K562 (cell line): ENCODE results near the gene CELF4. TPM values are rescaled to one million over a fixed set of nuclear protein-coding genes. Genes with fewer than 3 reads are reported as not detected.

Experiments
- ATAC-seq: fragments of 200-7000 bp; cut with Tn5 transposase; 3 replicates; pipeline ENCODE4 v1.9.1; 2020; ENCODE audit warnings: moderate library complexity
- BruUV-seq: library from RNA; stranded (reverse); fragments of 400-500 nt; replicated peaks from 2 replicates; lab custom pipeline; 2021; lab: Mats Ljungman, UMichigan
- CTCF ChIA-PET: fragments of 300-600 bp; formaldehyde crosslinking; extraction: SDS; loops from one replicate; lab custom pipeline; 2021; ENCODE audit warnings: low intra/inter-chr PET ratio; lab: Yijun Ruan, JAX
- POLR2A ChIA-PET: fragments of 300-600, 350-650 bp; sonication (Branson Sonifier 250); formaldehyde crosslinking; extraction: SDS; loops from one replicate; lab custom pipeline; 2021; ENCODE audit warnings: antibody characterized with exemption, inconsistent platforms; lab: Yijun Ruan, JAX
- DNase-seq, 4 experiments: peaks; one replicate each; pipeline versions ENCODE4 v3.0.0 to v3.0.0-alpha.2; 2011 to 2018; ENCODE audit warnings: low spot score in 3 of 4, mixed read lengths in 3 of 4; ENCODE audit errors: extremely low read depth in 1 of 4
- FAIRE-seq: peaks from 2 replicates; lab custom pipeline; 2011; peaks lifted over from hg19 to GRCh38; lab: Jason Lieb, UNC
- H2AFZ ChIP-seq: 2 replicates; pipeline ENCODE4 v1.6.0; 2011; ENCODE audit warnings: low read depth, low read length, control low read depth, inconsistent platforms
- H3K27ac ChIP-seq: fragments of 200-600 bp; 3 replicates; pipeline ENCODE4 v1.8.0; 2011; ENCODE audit warnings: low read depth, mild to moderate bottlenecking, control low read depth, inconsistent platforms, low read length, moderate library complexity, mixed read lengths; ENCODE audit errors: extremely low read depth
- H3K27me3 ChIP-seq, 2 experiments: fragments of 300-600 bp in 1 of 2; 2 replicates in 1 of 2; 3 replicates in 1 of 2; pipeline versions ENCODE4 v1.6.0 to v1.8.0; 2011; ENCODE audit warnings: inconsistent platforms in 2 of 2, low read length in 2 of 2, mild to moderate bottlenecking in 1 of 2, mixed read lengths in 1 of 2, moderate library complexity in 1 of 2; ENCODE audit not compliant: control insufficient read depth in 2 of 2, insufficient read depth in 2 of 2
- H3K36me3 ChIP-seq: fragments of 300-600 bp; 3 replicates; pipeline ENCODE4 v1.8.0; 2011; ENCODE audit warnings: mild to moderate bottlenecking, low read length, inconsistent platforms; ENCODE audit not compliant: control insufficient read depth, insufficient read depth
- H3K4me1 ChIP-seq, 2 experiments: fragments of 200-600 bp in 1 of 2; replicated peaks in 1 of 2; 2 replicates in 1 of 2; 3 replicates in 1 of 2; pipeline versions ENCODE4 v1.5.1 to v1.8.0; 2011; ENCODE audit warnings: inconsistent platforms in 2 of 2, low read length in 2 of 2, mild to moderate bottlenecking in 1 of 2, mixed read lengths in 1 of 2, moderate library complexity in 1 of 2; ENCODE audit not compliant: control insufficient read depth in 2 of 2, insufficient read depth in 2 of 2
- H3K4me2 ChIP-seq: 2 replicates; pipeline ENCODE4 v1.6.1; 2011; ENCODE audit warnings: low read length, control low read depth, inconsistent platforms, mixed read lengths; ENCODE audit not compliant: insufficient read depth
- H3K4me3 ChIP-seq: fragments of 200-600 bp; sonication (generic), shearing (Covaris generic); 2 replicates; pipeline ENCODE4 v1.5.1; 2016; ENCODE audit warnings: control low read depth, inconsistent platforms
- H3K79me2 ChIP-seq: fragments of 200-600 bp; 3 replicates; pipeline ENCODE4 v1.8.0; 2011; ENCODE audit warnings: low read length, inconsistent platforms; ENCODE audit not compliant: control insufficient read depth, insufficient read depth
- H3K9ac ChIP-seq, 2 experiments: 2 replicates each; pipeline versions ENCODE4 v1.6.0 to v1.6.1; 2011; ENCODE audit warnings: low read depth in 2 of 2, low read length in 2 of 2, control low read depth in 1 of 2, inconsistent platforms in 1 of 2, mild to moderate bottlenecking in 1 of 2, mixed read lengths in 1 of 2; ENCODE audit not compliant: insufficient read depth in 1 of 2
- H3K9me1 ChIP-seq: one replicate; pipeline ENCODE4 v1.6.0; 2011; ENCODE audit warnings: inconsistent platforms, mild to moderate bottlenecking, low read length, moderate library complexity; ENCODE audit not compliant: control insufficient read depth, insufficient read depth
- H3K9me3 ChIP-seq: replicated peaks from 2 replicates; pipeline ENCODE4 v1.5.1; 2011; ENCODE audit warnings: low read depth, low read length, inconsistent platforms; ENCODE audit not compliant: control insufficient read depth, insufficient read depth
- H4K20me1 ChIP-seq: replicated peaks from 2 replicates; pipeline ENCODE4 v1.6.1; 2011; ENCODE audit warnings: low read length, inconsistent platforms, mixed read lengths; ENCODE audit not compliant: control insufficient read depth, insufficient read depth
- HOXB6 ChIP-seq: fragments of 250-450 bp; sonication (Bioruptor Pico); IDR thresholded peaks from 2 replicates; pipeline ENCODE4 v1.5.1; 2022; ENCODE audit warnings: mild to moderate bottlenecking, borderline replicate concordance
- MIER1 ChIP-seq: fragments of 450-650 bp; IDR thresholded peaks from 2 replicates; pipeline ENCODE4 v1.6.1; 2016; ENCODE audit warnings: antibody characterized with exemption, mild to moderate bottlenecking, low read depth
- MITF ChIP-seq: IDR thresholded peaks from 2 replicates; pipeline ENCODE4 v1.6.1; 2014; ENCODE audit warnings: antibody characterized with exemption
- SMARCA4 ChIP-seq: fragments of 450-650 bp; IDR thresholded peaks from 2 replicates; pipeline ENCODE4 v1.6.1; 2016
- TAL1 ChIP-seq: fragments of 450-650 bp; IDR thresholded peaks from 2 replicates; pipeline ENCODE4 v1.6.1; 2016; ENCODE audit warnings: mild to moderate bottlenecking
- TCF3 ChIP-seq: sonication (generic); formaldehyde crosslinking; IDR thresholded peaks from 2 replicates; pipeline ENCODE4 v1.4.0; 2020; ENCODE audit warnings: mild to moderate bottlenecking, missing genetic modification reagents
- TRIM25 ChIP-seq: fragments of 450-650 bp; IDR thresholded peaks from 2 replicates; pipeline ENCODE4 v1.7.0; 2016; ENCODE audit warnings: borderline replicate concordance
- UBTF ChIP-seq, 2 experiments: IDR thresholded peaks; 2 replicates each; pipeline ENCODE4 v1.6.1; 2012; ENCODE audit warnings: improper control_type of control experiment in 2 of 2, low read depth in 2 of 2, low read length in 2 of 2, borderline replicate concordance in 1 of 2
- ZBTB8A ChIP-seq: fragments of 450-650 bp; IDR thresholded peaks from 2 replicates; pipeline ENCODE4 v1.6.1; 2018; ENCODE audit warnings: mild to moderate bottlenecking, moderate library complexity; ENCODE audit not compliant: partially characterized antibody
- ZNF184 ChIP-seq: sonication (generic); formaldehyde crosslinking; IDR thresholded peaks from 2 replicates; pipeline ENCODE4 v1.5.0; 2020; ENCODE audit warnings: missing genetic modification reagents
- ZNF274 ChIP-seq: IDR thresholded peaks from 2 replicates; pipeline ENCODE4 v1.6.1; 2011; ENCODE audit warnings: low read depth, mild to moderate bottlenecking, low read length, moderate library complexity, borderline replicate concordance
- ZNF79 ChIP-seq: fragments of 250-450 bp; sonication (Bioruptor Pico); IDR thresholded peaks from 2 replicates; pipeline ENCODE4 v1.4.0; 2020; ENCODE audit warnings: low read depth, mild to moderate bottlenecking, moderate library complexity
- WGBS: fragments of 100-300 bp; shearing (Covaris generic); methylation state at CpG from one replicate; pipeline ENCODE4 v1.1.6; 2016; ENCODE audit warnings: low coverage, mixed read lengths; ENCODE audit not compliant: insufficient coverage; ENCODE audit errors: missing lambda C conversion rate; 5-methylcytosine and 5-hydroxymethylcytosine counted together
- in situ Hi-C: fragments of 300-500 bp; cut with MboI; formaldehyde crosslinking; loops from 4 replicates; pipeline ENCODE4 v1.15.0; 2018; ENCODE audit warnings: inconsistent platforms, mixed read lengths
- intact Hi-C: fragments of 100-400 bp; cut with micrococcal nuclease; formaldehyde crosslinking; loops from 2 replicates; pipeline ENCODE4 v1.14.2; 2022
- polyA plus RNA-seq, 8 experiments: library from polyadenylated mRNA; depleted of rRNA in 4 of 8; stranded (reverse) in 5 of 8; unstranded in 3 of 8; fragments of >200 nt; fragmentation: Nextera tagmentation in 2 of 8; fragmentation: Illumina TruSeq in 1 of 8; extraction: Ambion mirVana in 2 of 8; extraction: Trizol in 1 of 8; gene quantifications; 2 replicates each; pipeline versions ENCODE4 v1.2.1 to v1.2.3, GENCODE V29; 2011 to 2014; ENCODE audit warnings: inconsistent platforms in 1 of 8, missing spikeins in 1 of 8
- total RNA-seq, 7 experiments: library from RNA; depleted of rRNA in 6 of 7; stranded (reverse); fragments of >200 nt in 6 of 7; fragmentation: Illumina TruSeq in 2 of 7; extraction: Trizol in 2 of 7; gene quantifications; 2 replicates each; pipeline versions ENCODE4 v1.2.1 to v1.2.3, GENCODE V29; 2011 to 2021; ENCODE audit warnings: low replicate concordance in 1 of 7

CELF4 gene
- total and polyA plus RNA-seq, 9 of the 15 experiments (the other 6 are each of a cell fraction or from before 2014, with no cell fraction given): 0.04 to 0.24 (median 0.07) TPM; not detected in 3

GRCh38 chr18:37568671-37569070, 3.1 kb upstream of the CELF4 start:
- BruUV-seq: no TSS peak
- FAIRE-seq (no peak), ATAC-seq (no peak), DNase-seq (no peak)
- Histone ChIP-seq H3K79me2 (no peaks in the 10 kb centered on the region), H3K4me3 (no peak overlapping the region), H3K27ac (no peak overlapping the region), H4K20me1 (no peaks in the 10 kb centered on the region), H3K9me1 (no peaks in the 10 kb centered on the region), H3K9me3 (no peaks in the 10 kb centered on the region), H3K4me1 (peaks cover 0 to 5% of the 10 kb centered on the region in 2 experiments; a peak in 1 of 5 replicates), H3K27me3 (peaks cover 4 to 21% of the 10 kb centered on the region in 2 experiments; a peak in 2 of 5 replicates), H3K36me3 (no peaks in the 10 kb centered on the region), H2AFZ (no peak overlapping the region), H3K9ac (no peak overlapping the region), H3K4me2 (no peak overlapping the region)
- ChIA-PET CTCF (no interaction called here), POLR2A (no interaction called here)
- 0% methylated on average over 4 of the region's 4 CpGs for WGBS
- in situ Hi-C loops: no loop called here
- TF ChIP-seq TCF3 (CRISPR knock-in tag) (no peak), SMARCA4 (no peak), MIER1 (no peak), ZNF274 (no peak)
- intact Hi-C loops: no loop called here

GRCh38 chr18:37567994-37568359, 2.4 kb upstream of the CELF4 start:
- Histone ChIP-seq H3K4me2 (no peak overlapping the region), H3K27me3 (peaks cover 4 to 21% of the 10 kb centered on the region in 2 experiments; a peak in 2 of 5 replicates), H4K20me1 (no peaks in the 10 kb centered on the region), H3K36me3 (no peaks in the 10 kb centered on the region), H3K9me3 (no peaks in the 10 kb centered on the region), H3K9ac (no peak overlapping the region), H3K9me1 (no peaks in the 10 kb centered on the region), H2AFZ (no peak overlapping the region), H3K4me1 (peaks cover 0 to 5% of the 10 kb centered on the region in 2 experiments; a peak in 1 of 5 replicates), H3K27ac (no peak overlapping the region), H3K4me3 (no peak overlapping the region), H3K79me2 (no peaks in the 10 kb centered on the region)
- in situ Hi-C loops (no loop called here), intact Hi-C loops (no loop called here)
- ATAC-seq (no peak), DNase-seq (no peak), FAIRE-seq (no peak)
- POLR2A ChIA-PET: no interaction called here
- CTCF ChIA-PET: no interaction called here
- BruUV-seq: no TSS peak
- WGBS: 0% methylated on average over 10 of the region's 10 CpGs
- TF ChIP-seq HOXB6 (CRISPR knock-in tag) (no peak), TRIM25 (no peak), TAL1 (no peak), MITF (no peak), ZBTB8A (no peak), ZNF79 (no peak), UBTF (IDR thresholded peaks at IDR 0.05; ENCODE audit: borderline replicate concordance in 1 of 2, low read depth in 2 of 2, low read length in 2 of 2) (no peak), ZNF184 (CRISPR knock-in tag) (no peak)
